Measurements from ENCODE around the gene ARHGAP44.

DNA sequence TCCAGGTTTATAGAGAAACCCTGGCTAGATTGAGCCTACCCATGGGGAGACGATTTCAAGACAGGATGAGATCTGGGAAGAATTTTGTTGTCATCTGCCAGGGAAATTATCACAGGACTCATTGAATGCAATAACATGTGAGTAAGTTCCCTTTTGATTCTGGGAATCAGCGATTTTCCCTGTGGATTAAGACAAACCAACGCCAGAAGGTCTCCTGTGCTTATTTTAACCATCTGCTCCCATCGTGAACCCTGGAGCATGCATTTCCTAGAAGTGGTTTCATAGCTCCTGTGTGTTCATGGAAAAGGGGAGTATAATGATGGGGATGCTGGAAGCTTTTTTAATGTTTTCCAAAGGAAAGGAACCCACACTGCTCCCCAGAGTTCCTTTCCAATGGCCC, 21.0 kb upstream of the ARHGAP44 start:
- TF ChIP-seq POLR2A (IDR thresholded peaks at IDR 0.05; ENCODE audit: low read depth, low read length): no peak
- TF ChIP-seq, protein P1, sequence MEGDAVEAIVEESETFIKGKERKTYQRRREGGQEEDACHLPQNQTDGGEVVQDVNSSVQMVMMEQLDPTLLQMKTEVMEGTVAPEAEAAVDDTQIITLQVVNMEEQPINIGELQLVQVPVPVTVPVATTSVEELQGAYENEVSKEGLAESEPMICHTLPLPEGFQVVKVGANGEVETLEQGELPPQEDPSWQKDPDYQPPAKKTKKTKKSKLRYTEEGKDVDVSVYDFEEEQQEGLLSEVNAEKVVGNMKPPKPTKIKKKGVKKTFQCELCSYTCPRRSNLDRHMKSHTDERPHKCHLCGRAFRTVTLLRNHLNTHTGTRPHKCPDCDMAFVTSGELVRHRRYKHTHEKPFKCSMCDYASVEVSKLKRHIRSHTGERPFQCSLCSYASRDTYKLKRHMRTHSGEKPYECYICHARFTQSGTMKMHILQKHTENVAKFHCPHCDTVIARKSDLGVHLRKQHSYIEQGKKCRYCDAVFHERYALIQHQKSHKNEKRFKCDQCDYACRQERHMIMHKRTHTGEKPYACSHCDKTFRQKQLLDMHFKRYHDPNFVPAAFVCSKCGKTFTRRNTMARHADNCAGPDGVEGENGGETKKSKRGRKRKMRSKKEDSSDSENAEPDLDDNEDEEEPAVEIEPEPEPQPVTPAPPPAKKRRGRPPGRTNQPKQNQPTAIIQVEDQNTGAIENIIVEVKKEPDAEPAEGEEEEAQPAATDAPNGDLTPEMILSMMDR (conservative IDR thresholded peaks at IDR 0.05; ENCODE audit: low read depth, low read length): no peak
- no peak for TF ChIP-seq CEBPB (IDR thresholded peaks at IDR 0.05; ENCODE audit: low read depth, low read length)
- no peak for TF ChIP-seq NFE2L2 (IDR thresholded peaks at IDR 0.05; ENCODE audit: low read depth, low read length)
- no peak for TF ChIP-seq RFX5 (IDR thresholded peaks at IDR 0.05; ENCODE audit: low read depth, low read length)
- TF ChIP-seq SMC3 (IDR thresholded peaks at IDR 0.05; ENCODE audit: low read depth, low read length): no peak
- TF ChIP-seq RCOR1 (IDR thresholded peaks at IDR 0.05; ENCODE audit: insufficient replicate concordance, low read length): no peak
- TF ChIP-seq RAD21 (IDR thresholded peaks at IDR 0.05; ENCODE audit: low read length): no peak
- TF ChIP-seq, protein P2, sequence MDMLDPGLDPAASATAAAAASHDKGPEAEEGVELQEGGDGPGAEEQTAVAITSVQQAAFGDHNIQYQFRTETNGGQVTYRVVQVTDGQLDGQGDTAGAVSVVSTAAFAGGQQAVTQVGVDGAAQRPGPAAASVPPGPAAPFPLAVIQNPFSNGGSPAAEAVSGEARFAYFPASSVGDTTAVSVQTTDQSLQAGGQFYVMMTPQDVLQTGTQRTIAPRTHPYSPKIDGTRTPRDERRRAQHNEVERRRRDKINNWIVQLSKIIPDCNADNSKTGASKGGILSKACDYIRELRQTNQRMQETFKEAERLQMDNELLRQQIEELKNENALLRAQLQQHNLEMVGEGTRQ (IDR thresholded peaks at IDR 0.05; ENCODE audit: low read depth, low read length): no peak

All from IMR-90 (cell line).